OCI-LY3 (cell line): Measurements from ENCODE around the gene TAF3.

ENCODE experiments used
- H2AFZ ChIP-seq: fragments of 200-600, 300-600 bp; shearing (Covaris generic); 2 replicates; pipeline ENCODE4 v1.6.0; 2014; ENCODE audit warnings: antibody characterized with exemption, low read depth, low read length
- H3K27ac ChIP-seq: fragments of 200-600, 300-600 bp; sonication (generic); 2 replicates; pipeline ENCODE4 v1.5.1; 2014; ENCODE audit warnings: mild to moderate bottlenecking, low read length, moderate library complexity, mixed read lengths
- H3K27me3 ChIP-seq: fragments of 200-600, 300-600 bp; sonication (generic); 2 replicates; pipeline ENCODE4 v1.6.1; 2014; ENCODE audit warnings: low read depth, low read length, mixed read lengths
- H3K36me3 ChIP-seq: fragments of 200-600, 300-600 bp; sonication (generic); replicated peaks from 2 replicates; pipeline ENCODE3; 2014; ENCODE audit warnings: low read depth, low read length, mixed read lengths
- H3K4me1 ChIP-seq: fragments of 300-600, 200-600 bp; sonication (generic); 2 replicates; pipeline ENCODE4 v1.6.1; 2014; ENCODE audit warnings: low read length, mixed read lengths
- H3K4me2 ChIP-seq: fragments of 200-600, 300-600 bp; sonication (generic); 2 replicates; pipeline ENCODE4 v1.6.1; 2014; ENCODE audit warnings: low read length, mixed read lengths
- H3K4me3 ChIP-seq: fragments of 300-600, 200-600 bp; sonication (generic); 2 replicates; pipeline ENCODE4 v1.5.1; 2014; ENCODE audit warnings: antibody characterized with exemption, mild to moderate bottlenecking, low read length, moderate library complexity
- H3K79me2 ChIP-seq: fragments of 300-600, 200-600 bp; shearing (Covaris generic); 2 replicates; pipeline ENCODE4 v1.6.1; 2014; ENCODE audit warnings: mild to moderate bottlenecking, low read length, mixed read lengths
- H3K9ac ChIP-seq: fragments of 300-600, 200-600 bp; shearing (Covaris generic); 2 replicates; pipeline ENCODE4 v1.6.0; 2014; ENCODE audit warnings: mild to moderate bottlenecking, low read length, moderate library complexity
- H3K9me3 ChIP-seq: fragments of 200-600, 300-600 bp; shearing (Covaris generic); 2 replicates; pipeline ENCODE4 v1.6.1; 2014; ENCODE audit warnings: low read length, mixed read lengths; ENCODE audit not compliant: insufficient read depth
- H4K20me1 ChIP-seq: fragments of 200-600, 300-600 bp; sonication (generic); 2 replicates; pipeline ENCODE4 v1.6.1; 2016; ENCODE audit warnings: low read length, mixed read lengths; ENCODE audit not compliant: insufficient read depth
- CTCF ChIP-seq: fragments of 200-600, 300-600 bp; sonication (generic); IDR thresholded peaks from 2 replicates; pipeline ENCODE4 v1.5.1; 2014; ENCODE audit warnings: antibody characterized with exemption, low read length, low read depth
- EZH2phosphoT487 ChIP-seq: fragments of 200-600 bp; shearing (Covaris generic); IDR thresholded peaks from 2 replicates; pipeline ENCODE4 v1.6.1; 2018; ENCODE audit warnings: antibody characterized with exemption, mixed run types, low read depth

TAF3 gene

GRCh38 chr10:7968510-7969112, 150.3 kb downstream of the TAF3 start:
- Histone ChIP-seq H3K27me3 (no peaks in the 10 kb centered on the region), H3K79me2 (no peaks in the 10 kb centered on the region), H3K4me2 (no peak overlapping the region), H3K36me3 (no peaks in the 10 kb centered on the region), H3K27ac (no peak overlapping the region), H3K9me3 (no peaks in the 10 kb centered on the region), H2AFZ (no peak overlapping the region), H3K4me1 (peaks cover 8% of the 10 kb centered on the region), H4K20me1 (no peaks in the 10 kb centered on the region), H3K4me3 (no peak overlapping the region), H3K9ac (no peak overlapping the region)
- TF ChIP-seq EZH2phosphoT487 (no peak), CTCF (no peak)

GRCh38 chr10:7969623-7970022, 151.3 kb downstream of the TAF3 start:
- Histone ChIP-seq H3K27ac (no peak overlapping the region), H3K9ac (no peak overlapping the region), H2AFZ (no peak overlapping the region), H3K9me3 (no peaks in the 10 kb centered on the region), H3K79me2 (no peaks in the 10 kb centered on the region), H3K36me3 (no peaks in the 10 kb centered on the region), H3K4me2 (no peak overlapping the region), H3K4me1 (peaks cover 8% of the 10 kb centered on the region), H3K4me3 (no peak overlapping the region), H4K20me1 (no peaks in the 10 kb centered on the region), H3K27me3 (no peaks in the 10 kb centered on the region)
- TF ChIP-seq EZH2phosphoT487: no peak
- no peak for TF ChIP-seq CTCF

GRCh38 chr10:7971949-7972348, 153.6 kb downstream of the TAF3 start:
- H3K27ac ChIP-seq: no peak overlapping the region

GRCh38 chr10:7972367-7972766, 154.1 kb downstream of the TAF3 start:
- H3K4me2 ChIP-seq: no peak overlapping the region
- no peaks in the 10 kb centered on the region for H3K36me3 ChIP-seq
- H3K4me1 ChIP-seq: peaks cover 8% of the 10 kb centered on the region
- H3K27me3 ChIP-seq: no peaks in the 10 kb centered on the region
- TF ChIP-seq CTCF (no peak), EZH2phosphoT487 (no peak)
- H4K20me1 ChIP-seq: no peaks in the 10 kb centered on the region
- H3K9ac ChIP-seq: no peak overlapping the region
- H2AFZ ChIP-seq: no peak overlapping the region
- H3K79me2 ChIP-seq: no peaks in the 10 kb centered on the region
- H3K4me3 ChIP-seq: no peak overlapping the region
- H3K9me3 ChIP-seq: no peaks in the 10 kb centered on the region
- H3K27ac ChIP-seq: no peak overlapping the region

More at GRCh38 chr10:7971949-7972348, 153.6 kb downstream of the TAF3 start:
- no peaks in the 10 kb centered on the region for H3K36me3 ChIP-seq
- H3K4me1 ChIP-seq: peaks cover 8% of the 10 kb centered on the region
- no peaks in the 10 kb centered on the region for H3K9me3 ChIP-seq
- no peak for TF ChIP-seq EZH2phosphoT487
- TF ChIP-seq CTCF: no peak
- H3K4me3 ChIP-seq: no peak overlapping the region
- no peak overlapping the region for H3K9ac ChIP-seq
- no peaks in the 10 kb centered on the region for H3K27me3 ChIP-seq
- no peak overlapping the region for H3K4me2 ChIP-seq
- H2AFZ ChIP-seq: no peak overlapping the region
- no peaks in the 10 kb centered on the region for H3K79me2 ChIP-seq
- no peaks in the 10 kb centered on the region for H4K20me1 ChIP-seq
